SIG-M5 treated with dmso at 0.1 percent for 504 hours (cell line): ENCODE results near the gene RABGEF1.
"Not testable (repeated sequence)": the region's sequence is repeated elsewhere in the genome, so short reads cannot be mapped to it uniquely, and the experiment has no call there.

ENCODE experiments used
- DNase-seq: peaks from one replicate; lab custom pipeline; 2025; ENCODE audit not compliant: unreplicated experiment; lab: John Stamatoyannopoulos, UW

The RABGEF1 gene

DNA sequence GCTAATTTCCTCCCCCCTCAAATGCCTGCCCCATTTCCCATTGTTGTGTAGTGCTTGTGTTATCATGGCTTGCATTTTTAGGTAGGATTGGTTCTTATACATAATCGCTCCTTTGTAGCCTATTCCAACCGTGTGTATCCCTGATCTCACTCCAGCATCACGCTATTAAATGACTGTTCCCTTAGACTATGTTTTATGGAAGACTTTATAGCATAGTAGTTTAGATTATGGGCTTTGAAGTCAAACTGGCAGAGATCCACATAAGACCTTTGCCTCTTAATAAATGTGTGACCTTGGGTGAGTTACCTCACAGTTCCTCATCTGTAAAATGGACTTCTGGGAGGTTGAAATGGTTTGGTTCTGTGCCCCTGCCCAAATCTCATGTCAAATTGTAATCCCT is 5.4 kb upstream of the RABGEF1 start:
- no peak for DNase-seq

- DNase-seq = no peak
Observed at GRCh38 chr7:66735850-66736249, 4.7 kb upstream of the RABGEF1 start.

GRCh38 chr7:66736892-66737291 is 3.6 kb upstream of the RABGEF1 start:
- DNase-seq = no peak

DNA sequence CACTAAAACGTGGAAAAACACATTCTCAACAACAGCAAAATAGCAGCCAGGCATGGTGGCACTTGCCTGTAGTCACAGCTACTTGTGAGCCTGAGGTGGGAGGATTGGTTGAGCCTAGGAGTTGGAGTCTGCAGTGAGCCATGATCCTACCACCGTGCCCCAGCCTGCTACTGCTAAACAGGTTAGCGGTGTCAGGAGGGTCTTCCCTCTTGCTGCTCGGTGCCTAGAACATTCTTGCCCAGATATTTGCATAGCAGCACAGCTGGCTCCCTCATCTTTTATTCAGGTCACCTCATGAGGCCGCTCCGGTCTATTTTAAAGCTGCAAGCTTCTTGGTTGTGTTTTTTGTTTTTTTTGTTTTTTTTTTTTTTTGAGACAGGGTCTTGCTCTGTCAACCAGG is 2.9 kb upstream of the RABGEF1 start:
- no peak for DNase-seq

DNA sequence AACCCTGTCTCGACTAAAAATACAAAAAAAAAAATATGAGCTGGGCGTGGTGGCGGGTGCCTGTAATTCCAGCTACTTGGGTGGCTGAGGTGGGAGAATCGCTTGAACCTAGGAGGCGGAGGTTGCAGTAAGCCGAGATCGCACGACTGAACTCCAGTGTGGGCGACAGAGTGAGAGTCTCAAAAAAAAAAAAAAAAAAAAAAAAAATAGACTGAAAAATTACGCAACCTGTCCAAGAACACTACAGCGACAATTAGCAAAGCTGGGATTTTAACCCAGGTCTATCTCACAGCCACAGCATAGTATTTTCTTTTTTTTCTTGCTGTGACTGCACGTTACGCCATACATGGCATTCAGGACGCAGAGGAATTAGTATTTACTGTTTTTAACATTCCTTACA is 1.1 kb upstream of the RABGEF1 start:
- peak; percentile 60 for DNase-seq

DNA sequence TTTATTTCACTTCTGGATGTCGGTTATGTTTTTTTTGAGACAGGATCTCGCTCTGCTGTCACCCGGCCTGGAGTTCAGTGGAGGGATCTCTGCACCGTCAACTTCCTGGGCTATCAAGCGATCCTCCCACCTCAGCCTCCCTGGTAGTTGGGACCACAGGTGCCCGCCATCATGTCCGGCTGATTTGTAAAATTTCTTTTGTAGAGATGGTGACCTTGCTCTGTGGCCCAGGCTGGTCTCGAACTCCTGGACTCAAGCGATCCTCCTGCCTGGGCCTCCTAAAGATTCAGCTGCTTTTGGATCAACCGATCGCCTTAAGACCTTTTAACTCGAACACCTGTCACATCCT is 606 bp upstream of the RABGEF1 start:
- DNase-seq = no peak

DNA sequence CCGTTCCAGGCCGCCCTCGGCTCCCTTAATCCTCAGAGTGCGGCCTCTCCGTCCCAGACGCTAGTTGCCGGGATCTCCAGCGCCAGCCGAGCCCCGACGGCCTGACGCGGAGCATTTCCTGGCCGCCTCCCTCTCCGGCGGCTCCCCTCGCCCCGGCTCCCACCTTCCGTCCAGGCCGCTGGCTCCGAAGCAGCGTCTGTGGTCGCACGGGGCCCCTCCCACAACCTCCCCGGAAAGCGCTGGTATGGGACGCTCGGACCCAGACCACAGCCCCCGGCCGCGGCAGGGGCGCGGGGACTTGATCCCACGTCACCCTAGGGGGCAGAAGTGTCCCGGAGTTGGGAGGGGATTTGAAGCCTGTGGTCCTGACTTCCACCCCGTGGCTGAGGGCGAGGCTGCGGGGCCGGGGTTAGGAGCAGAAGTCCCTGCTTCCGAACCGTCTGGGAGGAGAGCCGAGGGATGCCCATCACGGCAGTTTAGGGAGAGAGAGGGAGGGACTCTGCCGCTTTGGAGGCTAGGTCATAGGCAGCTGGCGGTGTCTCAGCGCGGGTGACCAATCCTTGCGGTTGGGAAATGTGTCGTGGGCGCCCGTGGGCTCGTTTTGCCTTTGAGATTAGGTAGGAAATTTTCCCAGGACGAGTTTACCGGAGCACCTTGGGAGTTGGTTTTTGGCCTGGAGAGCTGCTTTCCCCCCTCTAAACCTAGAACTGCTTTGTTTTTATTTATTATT is 612 bp downstream of the RABGEF1 start:
- DNase-seq = not testable (repeated sequence)

- DNase-seq = no peak
Observed at GRCh38 chr7:66741710-66742049, 1.1 kb downstream of the RABGEF1 start.

DNA sequence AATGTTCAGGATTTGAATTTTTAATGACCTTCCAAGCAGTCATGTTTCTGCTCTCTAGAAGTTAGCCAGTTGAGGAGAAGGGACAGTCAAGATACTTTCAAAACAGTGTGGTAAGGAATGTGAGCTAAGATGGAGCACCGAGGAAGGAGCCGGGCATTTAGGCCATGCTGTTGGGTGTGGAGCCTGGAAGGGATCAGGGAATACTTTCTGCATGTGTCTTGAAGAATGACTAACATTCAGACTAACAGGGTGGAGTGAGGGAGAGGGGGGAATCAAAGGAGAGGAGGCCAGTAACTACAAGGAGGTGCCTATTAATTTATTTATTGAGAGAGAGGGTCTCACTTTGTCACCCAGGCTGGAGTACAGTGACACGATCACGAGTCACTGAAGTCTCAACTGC is 1.8 kb downstream of the RABGEF1 start:
- not testable (repeated sequence) for DNase-seq

DNA sequence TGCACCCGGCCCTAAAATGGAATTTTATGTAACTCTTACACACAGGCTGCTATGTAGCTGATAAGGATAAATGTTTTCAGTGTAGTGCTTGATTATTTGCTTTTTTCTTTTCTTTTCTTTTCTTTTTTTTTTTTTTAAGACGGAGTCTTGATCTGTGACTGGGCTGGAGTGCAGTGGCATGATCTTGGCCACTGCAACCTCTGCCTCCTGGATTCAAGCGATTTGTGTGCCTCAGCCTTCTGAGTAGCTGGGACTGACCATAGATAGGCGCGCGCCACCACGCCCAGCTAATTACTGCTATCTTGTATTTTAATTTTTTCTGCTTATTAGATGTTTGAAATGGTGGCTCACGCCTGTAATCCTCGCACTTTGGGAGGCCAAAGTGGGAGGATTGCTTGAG is 3.4 kb downstream of the RABGEF1 start:
- DNase-seq = no peak

- no peak for DNase-seq
Observed at GRCh38 chr7:66747385-66747784, 6.9 kb downstream of the RABGEF1 start.

DNA sequence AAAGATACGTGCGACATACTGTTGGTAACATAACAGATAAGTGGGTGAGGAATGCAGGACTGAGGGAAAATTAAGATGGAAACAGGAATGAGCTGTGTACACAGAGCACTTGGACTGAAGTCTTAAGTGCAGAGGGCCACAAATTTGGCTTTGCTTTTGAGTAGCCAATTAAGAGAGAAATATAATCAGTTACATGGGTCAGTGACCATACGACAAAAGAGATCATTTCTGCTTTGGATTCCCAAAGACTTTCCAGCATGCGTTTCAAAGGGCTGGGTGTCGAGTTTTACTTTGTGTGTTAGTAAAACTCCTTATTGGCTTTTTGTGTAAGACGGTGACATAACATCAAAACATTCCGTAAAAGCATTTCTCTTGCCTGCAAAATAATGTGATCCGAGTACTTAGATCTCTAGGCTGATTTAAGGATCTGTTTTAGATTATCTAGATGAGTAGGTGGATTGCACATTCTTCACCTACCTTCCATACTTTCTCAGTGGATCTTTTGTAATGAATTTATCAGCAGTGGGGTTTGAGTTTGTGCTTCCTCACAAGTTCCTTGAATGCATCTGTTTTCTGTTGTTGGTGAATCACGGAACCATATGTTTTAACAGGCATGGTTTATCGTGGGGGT is 7.5 kb downstream of the RABGEF1 start:
- no peak for DNase-seq

GRCh38 chr7:66748791-66749190 is 8.3 kb downstream of the RABGEF1 start:
- no peak for DNase-seq

DNA sequence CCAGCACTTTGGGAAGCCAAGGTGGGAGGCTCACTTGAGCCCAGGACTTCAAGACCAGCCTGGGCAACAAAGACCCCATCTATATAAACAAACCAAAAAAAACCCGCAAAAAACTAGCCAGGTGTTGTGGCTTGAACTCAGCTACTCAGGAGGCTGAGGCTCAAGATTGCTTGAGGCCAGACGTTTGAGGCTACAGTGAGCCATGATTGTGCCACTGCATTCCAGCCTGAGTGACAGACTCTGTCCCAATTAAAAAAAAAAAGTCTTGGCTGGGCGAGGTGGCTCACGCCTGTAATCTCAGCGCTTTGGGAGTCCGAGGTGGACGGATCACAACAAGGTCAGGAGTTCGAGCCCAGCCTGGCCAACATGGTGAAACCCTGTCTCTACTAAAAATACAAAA is 11.4 kb downstream of the RABGEF1 start:
- no peak for DNase-seq

GRCh38 chr7:66754541-66754940 is 14.0 kb downstream of the RABGEF1 start:
- no peak for DNase-seq

DNA sequence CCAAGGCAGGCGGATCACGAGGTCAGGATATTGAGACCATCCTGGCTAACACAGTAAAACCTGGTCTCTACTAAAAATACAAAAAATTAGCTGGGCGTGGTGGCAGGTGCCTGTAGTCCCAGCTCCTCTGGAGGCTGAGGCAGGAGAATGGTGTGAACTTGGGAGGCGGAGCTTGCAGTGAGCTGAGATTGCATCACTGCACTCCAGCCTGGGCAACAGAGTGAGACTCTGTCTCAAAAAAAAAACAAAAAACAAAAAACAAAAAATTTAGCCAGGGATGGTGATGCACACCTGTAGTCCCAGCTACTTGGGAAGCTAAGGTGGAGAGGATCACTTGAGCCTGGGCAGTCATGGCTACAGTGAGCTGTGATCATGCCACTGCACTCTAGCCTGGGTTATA is 14.5 kb downstream of the RABGEF1 start:
- DNase-seq = not testable (repeated sequence)

DNA sequence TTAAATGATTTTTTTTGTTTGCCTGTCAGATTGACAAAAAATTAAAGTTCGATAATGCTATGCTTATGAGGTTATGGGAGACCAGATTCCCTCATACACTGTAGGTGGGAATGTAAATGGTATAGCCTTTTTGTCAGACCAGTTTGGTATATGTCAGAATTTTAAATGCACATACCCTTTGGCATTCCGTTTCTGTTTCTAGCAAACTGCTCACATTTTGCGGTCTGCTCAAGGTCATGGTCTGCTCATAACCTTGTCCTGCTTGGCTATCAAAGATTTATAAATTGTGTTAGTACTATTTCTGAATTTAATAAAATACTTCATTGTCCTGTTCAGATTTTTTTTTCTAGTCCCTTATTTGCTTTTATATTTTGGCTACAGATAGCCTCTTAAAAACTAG is 15.7 kb downstream of the RABGEF1 start:
- not testable (repeated sequence) for DNase-seq

DNA sequence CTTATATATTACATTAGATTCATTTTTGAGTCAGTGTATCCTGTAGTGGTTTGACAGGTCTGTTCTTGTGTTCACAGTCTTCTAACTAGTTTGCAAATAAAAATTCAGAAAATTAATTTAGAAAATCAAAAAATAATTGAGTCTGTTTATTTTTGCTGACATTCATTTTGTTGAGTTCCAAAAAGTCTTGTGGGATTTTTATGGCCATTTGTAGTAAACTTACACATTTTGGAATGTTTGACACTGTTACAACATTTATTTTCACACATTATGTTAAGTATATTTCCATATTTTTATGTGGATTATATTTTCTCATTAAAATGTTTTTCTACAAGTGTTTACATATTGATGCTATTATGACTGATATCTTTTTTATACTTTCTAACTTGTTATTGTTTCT is 16.4 kb downstream of the RABGEF1 start:
- no peak for DNase-seq

DNA sequence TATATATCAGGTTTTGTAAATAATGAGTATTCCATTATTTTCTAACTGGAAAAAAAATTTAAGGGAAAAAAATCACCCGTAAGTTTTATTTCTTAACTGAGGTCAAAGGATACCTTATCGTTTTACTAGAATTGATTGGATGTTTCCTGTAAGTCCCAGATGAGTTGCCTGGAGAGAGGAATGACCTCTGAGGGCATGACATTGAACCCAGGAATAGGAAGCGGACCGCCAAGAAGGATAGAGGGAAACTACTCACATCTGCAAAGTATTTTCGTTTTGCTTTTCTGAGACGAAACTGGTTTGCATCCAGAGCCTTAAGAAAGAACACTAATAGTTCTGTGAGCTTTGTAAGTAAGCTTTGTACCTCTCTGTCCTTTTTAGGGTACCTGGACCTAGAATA is 17.4 kb downstream of the RABGEF1 start:
- DNase-seq = no peak

GRCh38 chr7:66758950-66759628 is 18.6 kb downstream of the RABGEF1 start:
- peak; percentile 92 for DNase-seq

DNA sequence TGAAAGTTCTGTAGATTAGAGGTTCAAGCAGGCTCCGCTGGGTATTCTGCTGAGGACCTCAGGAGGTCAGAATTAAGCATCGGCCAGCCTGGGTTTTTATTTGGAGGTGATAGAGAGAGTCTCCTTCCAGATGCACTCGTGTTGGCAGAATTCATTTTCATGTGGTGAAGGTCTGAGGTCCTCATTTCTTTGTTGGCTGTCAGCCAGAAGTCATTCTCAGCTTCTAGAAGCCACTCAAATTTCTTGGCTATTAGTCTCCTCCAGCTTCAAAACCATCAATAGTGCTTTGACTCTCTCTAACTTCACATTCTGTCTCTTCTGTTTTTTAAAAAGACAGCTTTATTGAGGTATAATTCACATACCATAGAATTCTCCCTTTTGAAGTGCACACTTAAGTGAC is 22.6 kb downstream of the RABGEF1 start:
- not testable (repeated sequence) for DNase-seq

DNA sequence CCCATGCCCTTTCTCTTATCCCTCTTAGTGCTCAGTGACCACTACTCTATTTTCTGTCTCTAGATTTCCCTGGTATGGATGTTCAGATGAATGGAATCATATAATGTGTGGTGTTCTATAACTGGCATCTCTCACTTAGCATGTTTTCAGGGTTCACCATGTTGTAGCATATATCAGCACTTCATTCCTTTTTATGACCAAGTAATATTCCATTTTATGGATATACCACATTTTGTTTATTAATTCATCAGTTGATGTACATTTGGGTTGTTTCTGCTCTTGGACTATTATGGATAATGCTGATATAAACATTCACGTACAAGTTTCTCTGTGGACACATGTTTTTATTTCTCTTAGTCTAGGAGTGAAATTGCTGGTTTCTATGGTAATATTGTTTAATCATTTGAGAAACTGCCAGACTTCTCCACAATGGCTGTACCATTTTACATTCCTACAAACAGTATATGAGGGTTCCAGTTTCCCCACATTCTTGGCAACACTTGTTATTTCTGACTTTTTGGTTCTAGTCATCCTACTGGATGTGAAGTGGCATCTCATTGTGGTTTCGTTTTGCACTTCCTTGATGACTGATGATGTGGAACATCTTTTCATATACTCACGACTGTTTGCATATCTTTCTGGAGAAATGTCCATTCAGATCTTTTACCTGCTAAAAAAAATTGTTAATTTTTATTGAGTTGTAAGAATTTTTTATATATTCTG is 23.3 kb downstream of the RABGEF1 start:
- DNase-seq = not testable (repeated sequence)
